OCI-M1 (cell line): Measurements from ENCODE around the gene HCAR3.
"Not testable (repeated sequence)": the region's sequence is repeated elsewhere in the genome, so short reads cannot be mapped to it uniquely, and the experiment has no call there.

Source experiments
- DNase-seq: peaks from one replicate; lab custom pipeline; 2025; lab: John Stamatoyannopoulos, UW

The HCAR3 gene

GRCh38 chr12:122722387-122722786, 5.8 kb upstream of the HCAR3 start:
- no peak for DNase-seq

GRCh38 chr12:122721057-122721545, 4.5 kb upstream of the HCAR3 start:
- DNase-seq, result no peak

GRCh38 chr12:122715211-122715610, 1.4 kb downstream of the HCAR3 start:
- DNase-seq, result not testable (repeated sequence)

GRCh38 chr12:122713491-122714188, 3.0 kb downstream of the HCAR3 start:
- not testable (repeated sequence) for DNase-seq

- peak; percentile 58 for DNase-seq
Measured at GRCh38 chr12:122711266-122711665, 5.3 kb downstream of the HCAR3 start.

- DNase-seq, result not testable (repeated sequence)
Measured at GRCh38 chr12:122710341-122710740, 6.3 kb downstream of the HCAR3 start.

- not testable (repeated sequence) for DNase-seq
Measured at GRCh38 chr12:122709287-122709686, 7.3 kb downstream of the HCAR3 start.

GRCh38 chr12:122703841-122704240, 12.8 kb downstream of the HCAR3 start:
- DNase-seq, result not testable (repeated sequence)

- DNase-seq, result not testable (repeated sequence)
Measured at GRCh38 chr12:122702890-122703611, 13.6 kb downstream of the HCAR3 start, which contains the start of gene HCAR2. TSS of gene HCAR2 (minus strand) at chr12:122703357. CDS start at chr12:122703283, 74 bp downstream.

GRCh38 chr12:122701481-122701880, 15.1 kb downstream of the HCAR3 start:
- DNase-seq, result not testable (repeated sequence)

GRCh38 chr12:122700038-122700710, 16.4 kb downstream of the HCAR3 start:
- DNase-seq, result not testable (repeated sequence)

- not testable (repeated sequence) for DNase-seq
Measured at GRCh38 chr12:122696922-122697321, 19.7 kb downstream of the HCAR3 start.

- DNase-seq, result peak; percentile 36
Measured at GRCh38 chr12:122691566-122691965, 25.0 kb downstream of the HCAR3 start.

GRCh38 chr12:122688291-122688690, 28.3 kb downstream of the HCAR3 start:
- no peak for DNase-seq

- DNase-seq, result no peak
Measured at GRCh38 chr12:122687086-122687485, 29.5 kb downstream of the HCAR3 start.

GRCh38 chr12:122686538-122686937, 30.1 kb downstream of the HCAR3 start:
- DNase-seq, result no peak

- no peak for DNase-seq
Measured at GRCh38 chr12:122684297-122684813, 32.3 kb downstream of the HCAR3 start.

GRCh38 chr12:122681814-122682213, 34.8 kb downstream of the HCAR3 start:
- DNase-seq, result peak; percentile 21

- not testable (repeated sequence) for DNase-seq
Measured at GRCh38 chr12:122680989-122681388, 35.6 kb downstream of the HCAR3 start.

GRCh38 chr12:122676781-122677180, 39.8 kb downstream of the HCAR3 start:
- DNase-seq, result not testable (repeated sequence)

GRCh38 chr12:122676015-122676414, 40.6 kb downstream of the HCAR3 start:
- DNase-seq, result not testable (repeated sequence)

GRCh38 chr12:122672515-122672914, 44.1 kb downstream of the HCAR3 start:
- no peak for DNase-seq
